Retina (tissue), 1 donor: ENCODE results near the gene ADAM10.
"Not testable (repeated sequence)": the region's sequence is repeated elsewhere in the genome, so short reads cannot be mapped to it uniquely, and the experiment has no call there.

ENCODE experiments used
- DNase-seq: peaks from one replicate; pipeline ENCODE4 v3.0.0-alpha.2; 2016

Gene ADAM10, protein sequence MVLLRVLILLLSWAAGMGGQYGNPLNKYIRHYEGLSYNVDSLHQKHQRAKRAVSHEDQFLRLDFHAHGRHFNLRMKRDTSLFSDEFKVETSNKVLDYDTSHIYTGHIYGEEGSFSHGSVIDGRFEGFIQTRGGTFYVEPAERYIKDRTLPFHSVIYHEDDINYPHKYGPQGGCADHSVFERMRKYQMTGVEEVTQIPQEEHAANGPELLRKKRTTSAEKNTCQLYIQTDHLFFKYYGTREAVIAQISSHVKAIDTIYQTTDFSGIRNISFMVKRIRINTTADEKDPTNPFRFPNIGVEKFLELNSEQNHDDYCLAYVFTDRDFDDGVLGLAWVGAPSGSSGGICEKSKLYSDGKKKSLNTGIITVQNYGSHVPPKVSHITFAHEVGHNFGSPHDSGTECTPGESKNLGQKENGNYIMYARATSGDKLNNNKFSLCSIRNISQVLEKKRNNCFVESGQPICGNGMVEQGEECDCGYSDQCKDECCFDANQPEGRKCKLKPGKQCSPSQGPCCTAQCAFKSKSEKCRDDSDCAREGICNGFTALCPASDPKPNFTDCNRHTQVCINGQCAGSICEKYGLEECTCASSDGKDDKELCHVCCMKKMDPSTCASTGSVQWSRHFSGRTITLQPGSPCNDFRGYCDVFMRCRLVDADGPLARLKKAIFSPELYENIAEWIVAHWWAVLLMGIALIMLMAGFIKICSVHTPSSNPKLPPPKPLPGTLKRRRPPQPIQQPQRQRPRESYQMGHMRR

DNA sequence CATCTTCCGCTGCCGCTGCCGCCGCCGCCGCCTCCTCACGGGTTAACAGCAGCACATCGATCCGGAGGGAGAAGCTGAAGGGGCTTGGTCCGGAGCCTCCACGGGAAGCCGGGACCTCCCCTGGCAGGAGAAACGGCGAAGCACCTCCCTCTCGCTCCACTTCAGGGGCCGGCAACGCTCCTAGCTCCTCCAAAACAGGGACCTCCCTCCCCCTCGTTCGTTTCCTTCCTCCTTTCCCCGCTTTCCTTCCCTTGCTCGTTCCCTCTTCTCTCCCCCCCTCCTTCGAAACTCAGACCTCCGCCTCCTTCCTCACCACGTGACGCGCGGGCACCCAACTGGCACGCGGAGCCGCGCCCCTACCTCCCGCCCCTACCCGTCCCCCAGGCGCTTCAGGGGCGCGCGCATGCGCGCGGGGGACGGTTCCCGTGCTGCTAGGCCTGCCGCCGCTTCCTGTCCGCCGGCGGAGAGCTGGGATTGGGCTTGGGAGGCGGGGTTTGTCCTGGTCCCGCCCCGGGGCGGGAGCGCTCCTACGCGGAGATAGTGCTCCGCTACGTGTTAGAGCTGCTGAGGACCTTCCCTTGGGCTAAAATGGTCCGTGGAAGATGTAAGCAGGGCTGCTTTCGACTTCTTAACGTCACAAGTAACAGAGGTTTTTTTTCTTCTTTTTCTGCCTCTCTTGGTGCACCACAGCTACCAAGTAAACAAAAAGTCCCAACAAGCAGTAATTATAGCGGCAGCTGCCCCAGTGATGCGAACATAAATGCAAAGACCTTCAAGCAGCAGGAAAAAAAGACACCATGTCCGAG is at the start of gene ADAM10:
Gene ADAM10 (minus strand): TSS at position 176 of the 806 bp plus-strand sequence. CDS start 173 bp downstream, at position 3.
- peak; percentile 98 for DNase-seq

DNA sequence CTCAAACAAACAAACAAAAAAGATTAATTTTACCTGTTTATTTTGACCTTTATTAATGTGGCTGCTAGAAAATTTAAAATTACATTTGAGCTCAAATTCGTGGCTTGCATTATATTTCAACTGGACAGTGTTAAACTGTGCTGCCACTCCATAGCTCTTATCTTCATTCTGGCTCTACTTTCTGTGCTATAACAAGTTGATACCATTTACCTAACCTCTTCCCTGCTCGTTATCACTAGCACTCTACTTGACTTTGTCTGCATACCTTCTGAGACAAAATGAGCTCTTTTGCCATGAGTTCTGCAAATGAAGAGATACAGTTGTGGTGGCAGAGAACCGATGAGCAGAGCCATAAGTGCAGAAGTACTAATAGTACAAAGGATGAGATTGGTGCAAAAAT is 48.0 kb upstream of the ADAM10 start:
- DNase-seq = no peak

DNA sequence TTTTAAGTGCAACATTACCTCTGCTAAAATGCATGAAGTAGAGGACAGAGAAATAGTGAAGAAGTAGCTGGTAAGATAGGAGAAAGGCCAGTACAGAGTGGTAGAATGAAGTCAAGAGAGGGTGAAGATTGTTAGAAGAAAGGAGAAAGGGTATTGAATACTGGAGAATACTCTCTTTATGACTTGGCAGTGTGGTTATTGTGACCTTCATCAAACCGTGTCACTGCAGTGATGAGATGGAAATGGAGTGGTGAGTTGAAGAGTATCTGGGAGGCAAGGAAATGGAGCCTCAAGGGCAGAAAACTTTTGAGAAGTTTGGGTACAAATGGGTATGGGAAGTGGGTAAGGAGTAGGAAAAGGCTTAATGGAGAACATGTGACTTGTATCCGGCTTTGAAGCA is 46.3 kb upstream of the ADAM10 start:
- DNase-seq = no peak

DNA sequence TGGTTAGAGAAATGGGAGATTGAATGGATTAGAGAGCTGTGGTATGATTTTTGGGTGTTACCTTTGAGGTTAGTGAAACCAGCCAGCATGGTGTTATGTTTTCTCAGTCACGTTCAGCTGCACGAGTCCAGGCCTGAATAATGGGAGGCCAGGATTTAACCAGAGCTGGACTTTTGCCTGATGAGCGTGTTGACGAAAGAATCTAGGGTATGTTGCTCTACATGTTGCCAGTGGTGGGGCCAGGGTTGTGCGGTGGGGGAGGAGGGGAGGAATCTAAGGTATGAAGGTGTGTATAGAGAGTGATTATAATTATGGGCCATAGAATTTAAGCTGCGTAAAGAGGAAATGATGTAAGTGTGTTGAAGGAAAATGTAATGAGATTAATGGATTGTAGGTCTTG is 44.4 kb upstream of the ADAM10 start:
- DNase-seq = no peak

DNA sequence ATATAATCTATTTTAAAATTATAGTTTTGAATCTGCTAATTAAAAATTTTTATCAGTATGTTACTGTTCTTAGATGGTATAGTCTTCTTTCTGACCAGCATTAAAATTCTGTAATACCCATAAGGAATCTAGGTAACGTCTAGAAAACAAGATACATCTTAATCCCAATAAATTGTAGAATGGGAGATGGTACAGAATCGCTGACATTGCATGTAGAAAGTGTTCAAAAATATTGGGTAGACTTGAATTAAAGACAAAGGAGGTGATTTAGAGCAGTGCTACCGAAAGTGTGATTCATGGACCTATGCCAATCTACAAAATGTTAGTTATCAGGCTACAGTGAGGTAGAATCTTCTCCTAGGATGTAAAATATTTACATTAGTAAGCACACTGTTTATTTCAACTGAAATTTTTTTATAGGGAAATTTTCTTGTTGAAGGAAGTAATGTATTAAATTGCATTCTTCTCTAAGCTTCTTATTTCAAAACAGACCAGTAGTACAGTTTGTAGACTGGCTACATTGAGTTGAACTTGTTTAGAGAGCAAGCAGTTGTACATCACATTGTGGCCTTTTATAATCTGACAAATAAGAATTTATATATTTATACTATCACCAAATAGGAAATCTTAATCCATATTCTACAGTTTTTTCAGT is 38.7 kb upstream of the ADAM10 start:
- no peak for DNase-seq

DNA sequence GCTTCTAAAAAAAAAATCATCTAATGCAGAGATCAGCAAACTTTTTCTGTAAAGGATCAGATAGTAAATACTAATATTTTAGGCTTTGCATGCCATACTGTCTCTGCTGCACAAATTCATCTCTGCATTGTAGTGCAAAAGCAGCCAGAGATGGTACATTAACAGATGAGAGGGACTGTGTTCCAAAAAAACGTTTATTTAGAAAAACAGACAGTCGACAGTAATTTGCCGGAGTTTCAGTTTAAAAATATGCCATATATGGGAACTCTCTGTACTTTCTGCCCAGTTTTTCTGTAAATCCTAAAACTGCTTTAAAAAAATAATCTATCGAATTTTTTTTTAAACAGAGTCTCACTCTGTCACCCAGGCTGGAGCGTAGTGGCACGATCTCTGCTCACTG is 35.8 kb upstream of the ADAM10 start:
- DNase-seq = no peak

DNA sequence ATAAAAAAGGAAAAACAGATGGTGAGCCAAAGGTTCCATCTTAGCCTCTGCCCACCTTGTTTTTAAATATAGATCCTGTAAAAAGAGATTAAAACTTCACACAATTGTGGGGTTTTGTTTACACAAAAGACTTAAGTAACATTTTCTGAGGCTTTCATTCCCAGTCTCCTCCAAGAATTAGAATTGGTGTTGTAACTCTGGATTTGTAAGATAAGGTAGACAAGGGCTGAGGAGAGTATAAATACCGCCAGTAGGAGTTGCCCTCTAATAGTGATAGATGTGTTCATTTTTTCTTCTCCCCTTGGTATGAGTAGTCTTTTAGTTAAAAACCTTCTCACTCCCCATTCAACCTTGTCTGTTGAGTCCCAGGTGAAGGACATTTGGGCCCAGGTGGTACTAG is 30.0 kb upstream of the ADAM10 start:
- no peak for DNase-seq

DNA sequence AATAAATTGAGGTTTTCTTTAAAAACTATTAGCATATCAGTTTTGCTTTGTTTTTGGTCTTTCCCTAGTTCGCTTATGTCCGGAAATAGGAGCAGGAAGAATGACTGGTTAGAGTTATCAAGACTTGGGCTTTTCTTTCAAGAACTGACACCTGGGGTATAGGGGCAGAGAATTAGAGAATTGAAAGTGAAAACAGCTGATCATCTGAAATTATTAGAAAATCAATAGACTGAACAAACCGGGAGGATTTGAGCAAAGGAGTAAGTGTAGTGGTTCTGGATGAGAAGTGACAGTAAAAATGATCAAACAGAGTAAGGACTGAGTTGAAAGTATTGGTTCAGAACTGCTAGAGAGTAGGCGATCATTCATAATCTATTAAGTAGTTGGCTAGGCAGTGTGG is 27.6 kb upstream of the ADAM10 start:
- DNase-seq = no peak

DNA sequence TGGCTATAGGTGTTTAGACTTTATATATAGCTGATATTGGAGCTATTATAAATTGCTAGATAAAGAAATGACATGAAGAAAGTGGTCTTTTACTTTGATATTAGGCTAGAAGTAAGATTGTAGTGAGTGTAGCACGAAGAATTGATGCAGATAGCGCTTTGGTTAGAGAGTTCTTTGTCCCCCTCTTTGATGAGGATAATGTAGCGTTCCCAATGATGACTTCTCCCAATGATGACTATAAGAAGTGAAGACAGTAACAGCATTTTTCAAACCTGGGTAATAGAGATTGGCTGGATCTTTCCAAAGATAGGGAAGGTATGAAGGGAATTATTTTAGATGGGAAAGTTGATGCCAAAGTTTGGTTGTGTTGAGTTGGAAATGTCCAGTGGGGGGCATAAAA is 25.9 kb upstream of the ADAM10 start:
- DNase-seq = no peak

DNA sequence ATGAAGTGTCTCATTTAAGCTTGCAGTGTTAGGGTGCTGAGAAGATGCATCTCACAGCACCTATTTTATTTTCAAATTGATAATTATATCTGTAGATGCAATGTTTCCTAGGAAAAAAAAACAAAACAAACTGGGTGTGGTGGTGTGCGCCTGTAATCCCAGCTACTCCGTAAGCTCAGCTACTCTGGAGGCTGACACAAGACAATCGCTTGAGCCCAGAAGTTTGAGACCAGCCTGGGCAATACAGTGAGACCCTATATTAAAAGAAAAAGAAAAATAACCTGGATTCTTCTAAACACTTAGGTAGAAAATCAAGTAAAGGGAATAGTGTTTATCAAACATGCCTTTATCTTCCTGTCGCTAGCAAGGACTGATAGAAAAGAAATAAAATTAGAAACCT is 23.5 kb upstream of the ADAM10 start:
- no peak for DNase-seq

DNA sequence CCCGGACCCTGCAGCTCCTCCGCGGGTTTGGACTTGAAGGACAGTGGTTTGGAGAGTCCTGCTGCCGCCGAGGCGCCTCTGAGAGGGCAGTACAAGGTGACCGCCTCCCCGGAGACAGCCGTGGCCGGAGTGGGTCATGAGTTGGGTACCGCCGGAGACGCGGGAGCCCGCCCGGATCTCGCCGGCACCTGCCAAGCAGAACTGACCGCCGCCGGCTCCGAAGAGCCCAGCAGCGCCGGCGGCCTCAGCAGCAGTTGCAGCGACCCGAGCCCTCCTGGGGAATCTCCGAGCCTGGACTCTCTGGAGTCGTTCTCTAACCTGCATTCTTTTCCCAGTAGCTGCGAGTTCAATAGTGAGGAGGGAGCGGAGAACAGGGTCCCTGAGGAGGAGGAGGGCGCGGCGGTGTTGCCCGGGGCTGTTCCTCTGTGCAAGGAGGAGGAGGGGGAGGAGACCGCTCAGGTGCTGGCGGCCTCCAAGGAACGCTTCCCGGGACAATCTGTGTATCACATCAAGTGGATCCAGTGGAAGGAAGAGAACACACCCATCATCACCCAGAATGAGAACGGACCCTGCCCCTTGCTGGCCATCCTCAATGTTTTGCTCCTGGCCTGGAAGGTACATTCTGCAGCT is 22.2 kb upstream of the ADAM10 start:
- DNase-seq = no peak

DNA sequence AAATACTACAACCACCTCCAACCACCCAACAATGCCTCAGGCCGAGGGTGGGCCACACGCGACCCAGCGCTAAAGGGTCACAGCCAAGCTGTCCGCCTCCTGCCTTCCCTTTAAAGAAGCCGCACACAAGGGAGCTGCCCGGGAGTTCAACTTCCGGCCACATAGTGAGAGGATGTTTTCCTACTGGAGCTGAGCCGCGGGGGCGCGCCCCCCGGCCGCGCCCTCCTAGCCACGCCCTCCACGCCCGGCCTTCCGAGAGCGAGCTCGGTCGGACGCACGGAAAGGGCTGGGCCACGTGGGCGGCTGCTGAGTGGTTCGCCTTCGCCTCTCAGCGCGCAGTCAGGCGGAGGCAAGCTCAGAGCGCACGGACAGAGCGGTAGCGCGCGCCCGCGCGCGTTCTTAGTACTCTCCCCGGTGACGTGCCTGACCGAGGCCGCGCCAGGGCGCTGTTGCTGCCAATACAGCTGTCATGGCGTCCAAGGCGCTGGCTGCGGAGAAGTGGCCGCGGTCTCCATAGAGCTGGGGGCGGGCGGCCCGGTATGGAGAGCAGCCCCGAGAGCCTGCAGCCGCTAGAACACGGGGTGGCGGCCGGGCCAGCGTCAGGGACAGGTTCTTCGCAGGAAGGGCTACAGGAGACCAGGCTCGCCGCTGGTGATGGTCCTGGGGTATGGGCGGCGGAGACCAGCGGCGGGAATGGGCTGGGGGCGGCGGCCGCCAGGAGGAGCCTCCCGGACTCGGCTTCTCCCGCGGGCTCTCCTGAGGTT is 21.5 kb upstream of the ADAM10 start, which contains the start of gene MINDY2:
Gene MINDY2 (plus strand): TSS at position 446 of the 764 bp plus-strand sequence. CDS start 94 bp downstream, at position 540.
- peak; percentile 99 for DNase-seq

DNA sequence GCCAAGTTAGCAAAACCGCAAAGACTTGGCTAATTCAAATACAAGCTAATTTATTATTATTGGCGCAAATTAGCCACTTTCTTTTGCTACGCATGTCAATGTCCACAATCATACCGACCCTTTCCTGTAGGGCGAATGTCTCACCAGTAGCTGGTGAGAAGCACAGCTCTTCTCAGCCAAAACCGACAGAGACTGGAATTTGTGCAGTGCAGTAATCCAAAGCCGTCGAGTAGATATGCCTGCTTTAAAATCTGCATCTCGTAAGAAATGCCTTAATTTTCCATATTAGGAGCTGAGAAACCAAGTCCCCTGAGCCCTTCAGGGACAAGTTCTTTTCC is 21.0 kb upstream of the ADAM10 start:
- DNase-seq = no peak

DNA sequence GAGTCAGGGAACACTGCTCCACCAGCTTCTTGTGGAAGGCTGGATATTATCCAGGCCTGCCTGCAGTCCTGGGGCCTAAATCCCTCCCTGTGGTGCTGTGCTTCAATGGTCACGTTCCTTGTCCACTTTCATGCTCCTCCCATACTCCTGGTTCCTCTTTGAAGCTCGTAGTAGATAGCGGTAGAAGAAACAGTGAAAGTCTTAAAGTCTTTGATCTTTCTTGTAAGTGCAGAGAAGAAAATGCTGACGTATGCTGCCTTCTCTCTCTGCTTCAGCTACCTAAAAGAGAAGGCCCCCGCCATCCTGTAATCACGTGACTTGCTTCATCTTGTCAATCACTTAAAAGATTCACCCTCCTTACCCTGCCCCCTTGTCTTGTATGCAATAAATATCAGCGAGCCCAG is 19.1 kb upstream of the ADAM10 start:
- not testable (repeated sequence) for DNase-seq

DNA sequence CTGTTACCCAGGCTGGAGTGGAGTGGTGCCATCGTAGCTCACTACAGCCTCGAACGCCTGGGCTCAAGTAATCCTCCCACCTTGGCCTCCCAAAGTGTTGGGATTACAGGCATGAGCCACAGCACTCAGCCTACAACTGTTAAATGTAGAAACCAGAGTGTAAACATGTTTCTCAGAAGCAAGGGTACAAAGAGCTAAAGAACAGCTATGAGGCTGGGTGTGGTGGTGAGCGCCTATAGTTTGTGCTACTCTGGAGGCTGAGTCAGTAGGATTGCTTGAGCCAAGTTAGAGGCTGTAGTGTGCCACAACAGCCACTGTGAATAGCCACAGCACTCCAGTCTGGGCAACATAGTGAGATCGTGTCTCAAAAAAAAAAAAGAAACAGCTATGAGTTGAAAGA is 16.8 kb upstream of the ADAM10 start:
- no peak for DNase-seq

DNA sequence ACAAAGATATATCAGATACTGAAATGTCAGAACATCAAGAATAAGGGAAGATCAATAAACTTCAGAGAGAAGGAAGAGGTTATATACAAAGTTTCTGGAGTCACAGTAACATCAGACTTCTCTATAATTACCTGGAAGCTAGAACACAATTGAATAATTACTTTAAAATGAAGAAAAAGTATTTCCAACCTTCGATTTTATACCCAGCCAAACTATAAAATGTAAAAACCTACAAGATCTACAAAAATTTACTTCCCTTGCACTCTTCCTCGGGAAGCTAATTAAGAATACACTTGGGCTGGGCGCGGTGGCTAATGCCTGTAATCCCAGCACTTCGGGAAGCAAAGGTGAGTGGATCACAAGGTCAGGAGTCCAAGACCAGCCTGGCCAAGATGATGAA is 15.0 kb upstream of the ADAM10 start:
- DNase-seq = no peak

DNA sequence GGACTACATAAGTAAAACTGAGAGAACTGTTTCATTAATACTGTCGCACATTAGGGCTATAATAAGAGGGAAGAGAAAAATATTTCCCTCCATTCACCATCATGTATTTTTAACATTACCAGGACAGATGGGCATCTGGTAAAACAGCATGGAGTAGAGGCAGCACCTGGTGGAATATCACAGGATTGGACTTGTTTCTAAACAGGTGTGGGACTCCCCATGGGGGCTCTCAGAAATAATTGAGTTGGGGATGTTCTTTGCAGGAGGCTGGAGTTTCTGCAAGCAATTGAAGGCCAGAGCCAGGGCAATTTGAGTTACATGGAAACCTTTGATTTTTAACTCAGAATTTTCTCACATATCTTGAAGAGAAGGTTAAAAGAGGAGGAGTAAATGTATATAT is 13.2 kb upstream of the ADAM10 start:
- DNase-seq = no peak

DNA sequence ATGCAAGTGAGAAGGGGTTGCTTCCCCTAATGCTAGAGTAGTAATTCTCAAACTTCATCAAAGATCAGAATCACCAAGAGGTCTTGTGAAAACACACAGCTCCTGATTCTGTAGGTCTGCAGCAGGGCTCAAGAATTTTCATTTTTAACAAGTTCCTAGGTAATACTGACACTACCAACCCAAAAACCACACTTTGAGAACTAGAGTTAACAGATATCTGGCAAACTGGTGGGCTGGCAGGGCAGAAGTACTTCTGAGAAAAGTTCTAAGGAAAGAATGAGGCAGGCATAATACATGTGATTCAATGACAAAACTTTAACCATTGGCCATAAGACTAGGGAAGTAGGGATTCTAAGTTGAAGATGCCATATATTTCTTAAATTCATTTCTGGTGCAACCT is 12.8 kb upstream of the ADAM10 start:
- DNase-seq = no peak

DNA sequence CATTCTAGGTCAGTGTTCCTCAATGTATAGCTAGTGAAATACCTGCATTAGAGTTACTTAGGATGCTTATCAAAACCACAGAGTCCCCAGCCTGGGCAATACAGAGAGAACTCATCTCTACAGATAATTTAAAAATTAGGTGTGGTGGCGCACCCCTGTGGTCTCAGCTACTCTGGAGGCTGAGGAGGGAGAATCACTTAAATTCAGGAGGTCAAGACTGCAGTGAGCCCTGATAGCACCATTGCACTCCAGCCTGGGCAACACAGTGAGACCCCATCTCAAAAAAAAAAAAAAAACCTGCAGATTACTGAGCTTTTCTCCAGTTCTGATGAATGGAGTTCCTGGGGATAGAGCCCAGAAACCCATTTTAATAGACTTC is 11.5 kb upstream of the ADAM10 start:
- DNase-seq = no peak

DNA sequence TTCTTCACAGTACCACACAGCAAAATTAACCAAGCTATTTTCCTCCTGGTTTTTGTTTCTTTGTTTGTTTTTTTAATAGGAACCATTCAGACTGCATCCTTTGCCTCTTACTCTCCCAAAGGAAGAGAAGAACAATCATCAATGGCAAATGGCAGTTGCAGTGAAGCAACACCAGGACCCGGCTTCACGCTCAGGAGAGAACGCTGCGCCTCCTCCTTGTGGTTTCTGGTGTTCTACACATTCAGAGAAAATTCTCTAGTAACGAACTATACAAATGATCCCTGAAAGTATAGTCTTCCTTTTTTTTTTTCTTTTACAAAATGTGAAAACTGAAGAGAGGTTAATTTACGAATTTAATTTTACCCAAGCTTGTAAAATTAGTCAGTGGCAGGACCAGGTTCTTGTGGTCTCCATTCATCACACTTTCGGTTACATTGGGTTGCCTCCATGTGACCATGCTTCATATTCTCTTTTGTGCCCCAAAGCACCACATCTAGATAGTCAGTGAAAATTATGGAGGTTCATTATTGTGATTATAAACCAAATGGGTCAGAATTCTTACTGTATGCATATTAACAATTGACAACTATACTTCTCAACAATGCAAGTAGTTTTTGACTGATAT is 11.0 kb upstream of the ADAM10 start:
- DNase-seq = no peak

DNA sequence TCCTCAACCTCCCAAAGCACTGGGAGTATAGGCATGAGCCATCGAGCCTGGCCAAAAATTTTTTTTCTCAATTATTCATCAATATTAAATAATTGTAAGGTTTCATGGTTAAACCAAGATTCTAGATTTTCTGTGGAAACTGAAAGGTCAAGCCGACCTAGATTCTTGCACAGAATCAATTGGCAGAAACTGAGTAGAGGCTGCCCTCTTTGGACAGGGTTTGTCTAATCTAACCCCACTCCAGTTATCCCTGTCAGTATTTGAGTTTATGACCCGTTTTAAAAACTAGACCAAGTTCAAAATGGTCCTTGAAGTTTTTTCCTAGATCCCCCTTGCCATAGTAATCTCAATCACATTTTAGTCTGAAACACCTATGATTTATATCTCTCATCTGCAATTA is 8.6 kb upstream of the ADAM10 start:
- DNase-seq = no peak
